Measurements from ENCODE around the gene SH3PXD2B.

DNA sequence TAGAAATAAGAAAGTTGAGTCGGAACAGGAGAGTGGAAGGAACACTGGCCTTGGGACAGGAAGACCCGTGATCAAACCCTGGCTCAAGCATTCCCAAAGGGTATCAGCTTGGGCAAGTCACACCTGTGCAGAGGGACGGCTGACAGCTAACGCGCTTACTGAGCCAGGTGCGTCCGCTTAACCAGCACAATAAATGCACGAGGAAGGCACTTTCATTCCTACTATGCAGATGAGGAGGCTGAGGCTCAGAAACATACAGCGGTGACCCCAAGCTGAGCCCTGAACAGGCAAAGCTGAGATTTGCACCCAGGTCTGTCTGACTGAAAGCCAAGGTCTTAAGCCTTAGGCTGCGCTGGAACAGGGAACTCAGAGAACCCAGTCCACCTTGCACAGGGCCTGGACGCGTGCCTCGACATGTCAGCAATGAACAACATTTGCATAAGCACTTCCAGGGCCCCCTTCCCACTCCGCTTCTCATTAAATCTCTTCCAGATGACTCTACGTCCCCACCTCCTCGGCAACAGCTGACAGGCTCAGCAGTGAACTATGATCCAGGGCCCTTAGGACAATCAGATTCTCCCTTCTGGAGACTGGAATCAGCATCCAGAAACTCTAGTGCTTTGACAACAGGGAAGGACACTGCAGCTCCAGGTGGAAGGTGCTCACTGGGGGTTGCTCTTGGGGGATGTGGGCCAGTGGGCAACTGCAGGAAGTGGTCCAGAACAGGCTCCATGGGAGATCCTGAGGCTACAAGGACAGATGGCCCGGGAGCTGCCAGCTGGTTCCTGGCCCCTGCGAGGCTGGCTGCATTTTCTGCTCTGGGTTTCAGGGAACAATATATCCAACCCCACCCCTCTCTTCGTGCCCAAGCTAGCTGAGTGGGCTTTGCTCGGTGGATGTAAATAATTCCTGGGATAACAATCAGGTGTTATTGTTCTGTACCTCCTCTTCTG is 35.2 kb downstream of the SH3PXD2B start:
- TF ChIP-seq, protein P1, sequence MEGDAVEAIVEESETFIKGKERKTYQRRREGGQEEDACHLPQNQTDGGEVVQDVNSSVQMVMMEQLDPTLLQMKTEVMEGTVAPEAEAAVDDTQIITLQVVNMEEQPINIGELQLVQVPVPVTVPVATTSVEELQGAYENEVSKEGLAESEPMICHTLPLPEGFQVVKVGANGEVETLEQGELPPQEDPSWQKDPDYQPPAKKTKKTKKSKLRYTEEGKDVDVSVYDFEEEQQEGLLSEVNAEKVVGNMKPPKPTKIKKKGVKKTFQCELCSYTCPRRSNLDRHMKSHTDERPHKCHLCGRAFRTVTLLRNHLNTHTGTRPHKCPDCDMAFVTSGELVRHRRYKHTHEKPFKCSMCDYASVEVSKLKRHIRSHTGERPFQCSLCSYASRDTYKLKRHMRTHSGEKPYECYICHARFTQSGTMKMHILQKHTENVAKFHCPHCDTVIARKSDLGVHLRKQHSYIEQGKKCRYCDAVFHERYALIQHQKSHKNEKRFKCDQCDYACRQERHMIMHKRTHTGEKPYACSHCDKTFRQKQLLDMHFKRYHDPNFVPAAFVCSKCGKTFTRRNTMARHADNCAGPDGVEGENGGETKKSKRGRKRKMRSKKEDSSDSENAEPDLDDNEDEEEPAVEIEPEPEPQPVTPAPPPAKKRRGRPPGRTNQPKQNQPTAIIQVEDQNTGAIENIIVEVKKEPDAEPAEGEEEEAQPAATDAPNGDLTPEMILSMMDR (IDR thresholded peaks at IDR 0.05; ENCODE audit: insufficient read depth, low read length) = no peak
- no peak for TF ChIP-seq POLR2AphosphoS5 (IDR thresholded peaks at IDR 0.05; ENCODE audit: low read depth)
- TF ChIP-seq, protein P2, sequence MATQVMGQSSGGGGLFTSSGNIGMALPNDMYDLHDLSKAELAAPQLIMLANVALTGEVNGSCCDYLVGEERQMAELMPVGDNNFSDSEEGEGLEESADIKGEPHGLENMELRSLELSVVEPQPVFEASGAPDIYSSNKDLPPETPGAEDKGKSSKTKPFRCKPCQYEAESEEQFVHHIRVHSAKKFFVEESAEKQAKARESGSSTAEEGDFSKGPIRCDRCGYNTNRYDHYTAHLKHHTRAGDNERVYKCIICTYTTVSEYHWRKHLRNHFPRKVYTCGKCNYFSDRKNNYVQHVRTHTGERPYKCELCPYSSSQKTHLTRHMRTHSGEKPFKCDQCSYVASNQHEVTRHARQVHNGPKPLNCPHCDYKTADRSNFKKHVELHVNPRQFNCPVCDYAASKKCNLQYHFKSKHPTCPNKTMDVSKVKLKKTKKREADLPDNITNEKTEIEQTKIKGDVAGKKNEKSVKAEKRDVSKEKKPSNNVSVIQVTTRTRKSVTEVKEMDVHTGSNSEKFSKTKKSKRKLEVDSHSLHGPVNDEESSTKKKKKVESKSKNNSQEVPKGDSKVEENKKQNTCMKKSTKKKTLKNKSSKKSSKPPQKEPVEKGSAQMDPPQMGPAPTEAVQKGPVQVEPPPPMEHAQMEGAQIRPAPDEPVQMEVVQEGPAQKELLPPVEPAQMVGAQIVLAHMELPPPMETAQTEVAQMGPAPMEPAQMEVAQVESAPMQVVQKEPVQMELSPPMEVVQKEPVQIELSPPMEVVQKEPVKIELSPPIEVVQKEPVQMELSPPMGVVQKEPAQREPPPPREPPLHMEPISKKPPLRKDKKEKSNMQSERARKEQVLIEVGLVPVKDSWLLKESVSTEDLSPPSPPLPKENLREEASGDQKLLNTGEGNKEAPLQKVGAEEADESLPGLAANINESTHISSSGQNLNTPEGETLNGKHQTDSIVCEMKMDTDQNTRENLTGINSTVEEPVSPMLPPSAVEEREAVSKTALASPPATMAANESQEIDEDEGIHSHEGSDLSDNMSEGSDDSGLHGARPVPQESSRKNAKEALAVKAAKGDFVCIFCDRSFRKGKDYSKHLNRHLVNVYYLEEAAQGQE (IDR thresholded peaks at IDR 0.05; ENCODE audit: insufficient replicate concordance, low read depth) = no peak
- no peak for TF ChIP-seq GABPA (IDR thresholded peaks at IDR 0.05; ENCODE audit: low read depth)
- no peak for TF ChIP-seq SPI1 (IDR thresholded peaks at IDR 0.05; ENCODE audit: borderline replicate concordance, low read depth)
